IMR-90 (cell line): Measurements from ENCODE around the gene PRKCH. TPM values are rescaled to one million over a fixed set of nuclear protein-coding genes. Genes with fewer than 3 reads are reported as not detected.
A peak's percentile ranks its signal among the peaks of the same experiment; 100 is the strongest.

ENCODE experiments used
- ATAC-seq: fragments of 200-7000 bp; cut with Tn5 transposase; 2 replicates; pipeline ENCODE4 v1.9.1; 2020; ENCODE audit warnings: low read depth, mild to moderate bottlenecking, moderate library complexity
- BruUV-seq: library from RNA; stranded (reverse); fragments of 400-500 nt; replicated peaks from 2 replicates; lab custom pipeline; 2021; lab: Mats Ljungman, UMichigan
- CTCF ChIA-PET: fragments of 300-600 bp; formaldehyde crosslinking; extraction: SDS; loops from one replicate; lab custom pipeline; 2021; ENCODE audit warnings: antibody characterized with exemption; lab: Yijun Ruan, JAX
- POLR2A ChIA-PET: fragments of 300-600 bp; sonication (Branson Sonifier 250); formaldehyde crosslinking; loops from one replicate; lab custom pipeline; 2022; ENCODE audit warnings: antibody characterized with exemption; ENCODE audit not compliant: unreplicated experiment; lab: Charles Lee
- DNase-seq: peaks from one replicate; pipeline ENCODE4 v3.0.0; 2013
- H2AFZ ChIP-seq: replicated peaks from 2 replicates; pipeline ENCODE3; 2013; ENCODE audit warnings: low read length, mild to moderate bottlenecking; ENCODE audit not compliant: poor library complexity
- H2AK5ac ChIP-seq: 2 replicates; pipeline ENCODE4 v1.6.1; 2013; ENCODE audit warnings: low read depth, low read length, inconsistent platforms
- H2AK9ac ChIP-seq: replicated peaks from 2 replicates; pipeline ENCODE3; 2013; ENCODE audit warnings: mild to moderate bottlenecking, low read depth, low read length, moderate library complexity; ENCODE audit not compliant: poor library complexity
- H2BK120ac ChIP-seq: 2 replicates; pipeline ENCODE4 v1.6.1; 2013; ENCODE audit warnings: low read depth, low read length, inconsistent platforms
- H2BK15ac ChIP-seq: 3 replicates; pipeline ENCODE4 v1.6.1; 2013; ENCODE audit warnings: low read depth, low read length, inconsistent platforms
- H2BK20ac ChIP-seq: 2 replicates; pipeline ENCODE4 v1.6.1; 2013; ENCODE audit warnings: low read depth, mild to moderate bottlenecking, inconsistent platforms, low read length, moderate library complexity
- H2BK5ac ChIP-seq: 2 replicates; pipeline ENCODE4 v1.6.1; 2013; ENCODE audit warnings: mild to moderate bottlenecking, low read depth, low read length, inconsistent platforms; ENCODE audit not compliant: poor library complexity, severe bottlenecking
- H3K14ac ChIP-seq: replicated peaks from 2 replicates; pipeline ENCODE4 v1.6.1; 2013; ENCODE audit warnings: low read depth, low read length, inconsistent platforms
- H3K18ac ChIP-seq: 2 replicates; pipeline ENCODE4 v1.6.1; 2013; ENCODE audit warnings: low read depth, low read length, control low read depth
- H3K23ac ChIP-seq: 2 replicates; pipeline ENCODE4 v1.6.1; 2013; ENCODE audit warnings: low read depth, low read length, inconsistent platforms
- H3K27ac ChIP-seq: 2 replicates; pipeline ENCODE4 v1.5.1; 2013; ENCODE audit warnings: mild to moderate bottlenecking, control low read depth, low read length; ENCODE audit not compliant: insufficient read depth
- H3K27me3 ChIP-seq: 2 replicates; pipeline ENCODE4 v1.6.1; 2013; ENCODE audit warnings: low read length; ENCODE audit not compliant: control insufficient read depth, insufficient read depth
- H3K36me3 ChIP-seq: 2 replicates; pipeline ENCODE4 v1.6.1; 2013; ENCODE audit warnings: low read length, mixed read lengths; ENCODE audit not compliant: control insufficient read depth, insufficient read depth
- H3K4ac ChIP-seq: 2 replicates; pipeline ENCODE4 v1.6.1; 2013; ENCODE audit warnings: low read depth, low read length, inconsistent platforms
- H3K4me1 ChIP-seq: 2 replicates; pipeline ENCODE4 v1.6.1; 2013; ENCODE audit warnings: low read length, mixed read lengths; ENCODE audit not compliant: control insufficient read depth, insufficient read depth
- H3K4me2 ChIP-seq: 2 replicates; pipeline ENCODE4 v1.6.1; 2013; ENCODE audit warnings: low read depth, mild to moderate bottlenecking, control low read depth, low read length, moderate library complexity
- H3K4me3 ChIP-seq: 2 replicates; pipeline ENCODE4 v1.5.1; 2013; ENCODE audit warnings: low read depth, mild to moderate bottlenecking, control low read depth, low read length, moderate library complexity; ENCODE audit not compliant: insufficient read depth
- H3K56ac ChIP-seq: 2 replicates; pipeline ENCODE4 v1.6.1; 2013; ENCODE audit warnings: low read length, inconsistent platforms; ENCODE audit not compliant: insufficient read depth; ENCODE audit errors: extremely low read depth
- H3K79me1 ChIP-seq, 2 experiments: 2 replicates each; pipeline ENCODE4 v1.6.1; 2013; ENCODE audit warnings: low read length in 2 of 2, inconsistent platforms in 1 of 2, low read depth in 1 of 2
- H3K9ac ChIP-seq: 2 replicates; pipeline ENCODE4 v1.6.1; 2013; ENCODE audit warnings: low read depth, low read length, control low read depth
- H3K9me1 ChIP-seq: 2 replicates; pipeline ENCODE4 v1.6.1; 2013; ENCODE audit warnings: low read length, inconsistent platforms; ENCODE audit not compliant: insufficient read depth
- H3K9me3 ChIP-seq: 2 replicates; pipeline ENCODE4 v1.6.1; 2013; ENCODE audit warnings: low read length; ENCODE audit not compliant: control insufficient read depth, insufficient read depth
- H4K20me1 ChIP-seq: 2 replicates; pipeline ENCODE4 v1.6.1; 2013; ENCODE audit warnings: low read length, inconsistent platforms; ENCODE audit not compliant: insufficient read depth
- H4K5ac ChIP-seq: 2 replicates; pipeline ENCODE4 v1.6.1; 2013; ENCODE audit warnings: mild to moderate bottlenecking, low read depth, low read length, control low read depth
- H4K8ac ChIP-seq, 2 experiments: 2 replicates each; pipeline ENCODE4 v1.6.1; 2013; ENCODE audit warnings: low read depth in 2 of 2, low read length in 2 of 2, control low read depth in 1 of 2, inconsistent platforms in 1 of 2
- H4K91ac ChIP-seq: 2 replicates; pipeline ENCODE4 v1.6.1; 2013; ENCODE audit warnings: low read depth, low read length, inconsistent platforms; ENCODE audit not compliant: insufficient read depth
- BHLHE40 ChIP-seq: fragments of 150-350 bp; IDR thresholded peaks from 2 replicates; pipeline ENCODE4 v1.6.1; 2016; ENCODE audit warnings: mild to moderate bottlenecking, low read depth, low read length
- CEBPB ChIP-seq: IDR thresholded peaks from 2 replicates; pipeline ENCODE4 v1.6.1; 2012; ENCODE audit warnings: low read depth, low read length, improper control_type of control experiment
- CHD1 ChIP-seq: IDR thresholded peaks from 2 replicates; pipeline ENCODE4 v1.6.1; 2012; ENCODE audit warnings: low read depth, low read length, improper control_type of control experiment
- FOS ChIP-seq: fragments of 150-350 bp; IDR thresholded peaks from 2 replicates; pipeline ENCODE4 v1.6.1; 2016; ENCODE audit warnings: low read depth, low read length
- MAFK ChIP-seq: IDR thresholded peaks from 2 replicates; pipeline ENCODE4 v1.6.1; 2012; ENCODE audit warnings: low read depth, low read length, improper control_type of control experiment
- MAZ ChIP-seq: IDR thresholded peaks from 2 replicates; pipeline ENCODE4 v1.6.1; 2012; ENCODE audit warnings: low read depth, mild to moderate bottlenecking, low read length, improper control_type of control experiment, moderate library complexity, borderline replicate concordance
- NFE2L2 ChIP-seq: fragments of 150-350 bp; IDR thresholded peaks from 2 replicates; pipeline ENCODE4 v1.6.1; 2016; ENCODE audit warnings: low read depth, mild to moderate bottlenecking, low read length
- POLR2A ChIP-seq: IDR thresholded peaks from 2 replicates; pipeline ENCODE4 v1.6.1; 2012; ENCODE audit warnings: mild to moderate bottlenecking, low read depth, low read length
- RAD21 ChIP-seq: IDR thresholded peaks from 2 replicates; pipeline ENCODE4 v1.6.1; 2012; ENCODE audit warnings: low read length, improper control_type of control experiment
- RCOR1 ChIP-seq: IDR thresholded peaks from 2 replicates; pipeline ENCODE4 v1.6.1; 2012; ENCODE audit warnings: mild to moderate bottlenecking, low read length, improper control_type of control experiment; ENCODE audit not compliant: insufficient replicate concordance
- RFX5 ChIP-seq: IDR thresholded peaks from 2 replicates; pipeline ENCODE4 v1.8.0; 2012; ENCODE audit warnings: low read depth, mild to moderate bottlenecking, low read length, moderate library complexity
- WGBS, 2 experiments: methylation state at CpG; one replicate each; pipeline versions ENCODE4 v1.1.5 to v1.1.7; 2013; ENCODE audit warnings: missing lambda C conversion rate in 2 of 2; ENCODE audit not compliant: insufficient read length in 1 of 2; ENCODE audit errors: extremely low coverage in 2 of 2; 5-methylcytosine and 5-hydroxymethylcytosine counted together
- dilution Hi-C: fragments of 300-500 bp; cut with HindIII; formaldehyde crosslinking; loops from one replicate; pipeline ENCODE4 v1.14.3; 2018; ENCODE audit warnings: low sequenced_read_pairs; ENCODE audit not compliant: unreplicated experiment
- in situ Hi-C: fragments of 300-500 bp; cut with MboI; formaldehyde crosslinking; loops from 3 replicates; pipeline ENCODE4 v1.14.3; 2019; ENCODE audit warnings: low sequenced_read_pairs, inconsistent platforms, mixed read lengths
- intact Hi-C: fragments of 100-400 bp; cut with micrococcal nuclease; formaldehyde crosslinking; loops from 2 replicates; pipeline ENCODE4 v1.10.0; 2022
- polyA plus RNA-seq, 3 experiments: library from polyadenylated mRNA; depleted of rRNA; stranded (reverse); fragments of >200 nt; gene quantifications; 2 replicates each; pipeline ENCODE4 v1.2.3, GENCODE V29; 2012; ENCODE audit warnings: low replicate concordance in 1 of 3
- total RNA-seq: library from RNA; depleted of rRNA; stranded (reverse); fragments of >200 nt; gene quantifications from 2 replicates; pipeline ENCODE4 v1.2.3, GENCODE V29; 2012
- TF ChIP-seq, protein P1 (sequence below): fragments of 150-350 bp; IDR thresholded peaks from 2 replicates; pipeline ENCODE4 v1.6.1; 2016; ENCODE audit warnings: low read depth, mild to moderate bottlenecking, low read length, moderate library complexity, borderline replicate concordance
- TF ChIP-seq, protein P2 (sequence below): conservative IDR thresholded peaks from 2 replicates; pipeline ENCODE4 v1.5.1; 2012; ENCODE audit warnings: mild to moderate bottlenecking, low read depth, low read length, improper control_type of control experiment
- TF ChIP-seq, protein P3 (sequence below): fragments of 150-350 bp; IDR thresholded peaks from 2 replicates; pipeline ENCODE4 v1.6.1; 2017; ENCODE audit warnings: mild to moderate bottlenecking, antibody characterized with exemption, low read length, low read depth

PRKCH gene
- total and polyA plus RNA-seq, 2 of the 4 experiments (the other 2 are of a cell fraction), result 1.6 to 2.3 TPM

DNA sequence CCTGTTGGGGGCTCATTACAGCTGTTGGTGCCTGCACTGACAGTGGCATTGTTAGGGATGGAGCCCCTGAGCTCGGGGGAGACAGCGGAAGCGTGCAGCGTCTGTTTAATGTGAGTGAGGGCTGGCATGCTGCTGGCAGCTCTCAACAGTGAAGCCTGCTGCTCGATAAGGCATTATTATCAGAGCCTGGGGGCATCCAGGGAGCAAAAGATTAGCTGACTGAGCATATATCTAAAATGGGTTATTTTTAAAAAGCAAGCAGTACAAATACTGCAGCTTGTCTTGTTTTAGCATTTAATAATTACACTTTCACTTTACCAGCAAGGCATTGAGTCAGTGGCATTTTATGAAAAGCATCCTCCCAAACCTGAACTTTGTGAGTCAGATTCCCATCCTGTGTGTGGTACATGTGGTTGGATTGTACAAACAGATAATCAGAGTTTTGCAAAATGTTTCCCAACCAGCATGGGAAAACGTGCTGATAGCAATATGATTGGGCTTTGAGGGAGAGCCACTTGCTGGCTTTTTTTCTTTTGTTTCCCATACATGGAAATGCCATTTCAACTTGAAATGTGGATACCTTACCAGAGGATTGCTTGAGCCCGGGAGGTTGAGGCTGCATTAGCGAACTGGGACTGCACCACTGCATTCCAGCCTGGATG, 150.8 kb downstream of the PRKCH start:
- Histone ChIP-seq H2AK9ac (peak overlapping the region; percentile 21), H3K27ac (peak overlapping the region; percentile 96), H3K14ac (peak overlapping the region; percentile 65), H3K9me1 (peaks cover 30% of the 10 kb centered on the region), H2BK20ac (peak overlapping the region; percentile 90; the same call in 1 of the 2 replicates), H4K5ac (peak overlapping the region; percentile 88), H3K27me3 (no peaks in the 10 kb centered on the region), H2BK15ac (peak overlapping the region; percentile 97), H2AK5ac (peak overlapping the region; percentile 96), H3K79me1 (peaks cover 2 to 29% of the 10 kb centered on the region in 2 experiments; a peak in 3 of 4 replicates), H3K23ac (peak overlapping the region; percentile 63), H2BK120ac (peak overlapping the region; percentile 96), H4K91ac (peak overlapping the region; percentile 98), H3K4me1 (peaks cover 33% of the 10 kb centered on the region), H3K4me2 (peak overlapping the region; percentile 81), H3K9ac (peak overlapping the region; percentile 83), H3K4me3 (peak overlapping the region; percentile 40), H4K20me1 (no peaks in the 10 kb centered on the region), H3K18ac (peak overlapping the region; percentile 93), H3K4ac (peak overlapping the region; percentile 95), H3K36me3 (no peaks in the 10 kb centered on the region), H3K56ac (peak overlapping the region; percentile 83), H2AFZ (peak overlapping the region; percentile 55), H4K8ac (peak overlapping the region; percentile 81 to 90), H3K9me3 (no peaks in the 10 kb centered on the region), H2BK5ac (peak overlapping the region; percentile 91)
- ChIA-PET CTCF (interaction anchor here (1.4 to 1.5 kb wide), 2 partner anchors 226 to 365 kb away, joined by 3 to 5 read pairs; no protein-coding TSS in a partner anchor), POLR2A (no interaction called here)
- intact Hi-C loops, result loop anchor here (1.0 to 5.0 kb wide), 2 partner anchors 90 to 180 kb away; no protein-coding TSS in a partner anchor
- DNase-seq (peak; percentile 99), ATAC-seq (peak; percentile 63)
- dilution Hi-C loops, result loop anchor here (25.0 kb wide), 1 partner anchor 240 kb away; no protein-coding TSS in a partner anchor
- BruUV-seq, result no TSS peak
- WGBS, 2 experiments, result 5% methylated on average over 4 of the region's 8 CpGs; no CpG with 5 or more reads in 1 of the 2 experiments
- in situ Hi-C loops, result loop anchor here (5.0 kb wide), 1 partner anchor 90 kb away; no protein-coding TSS in a partner anchor
- TF ChIP-seq, protein P1, sequence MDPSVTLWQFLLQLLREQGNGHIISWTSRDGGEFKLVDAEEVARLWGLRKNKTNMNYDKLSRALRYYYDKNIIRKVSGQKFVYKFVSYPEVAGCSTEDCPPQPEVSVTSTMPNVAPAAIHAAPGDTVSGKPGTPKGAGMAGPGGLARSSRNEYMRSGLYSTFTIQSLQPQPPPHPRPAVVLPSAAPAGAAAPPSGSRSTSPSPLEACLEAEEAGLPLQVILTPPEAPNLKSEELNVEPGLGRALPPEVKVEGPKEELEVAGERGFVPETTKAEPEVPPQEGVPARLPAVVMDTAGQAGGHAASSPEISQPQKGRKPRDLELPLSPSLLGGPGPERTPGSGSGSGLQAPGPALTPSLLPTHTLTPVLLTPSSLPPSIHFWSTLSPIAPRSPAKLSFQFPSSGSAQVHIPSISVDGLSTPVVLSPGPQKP, result no peak
- TF ChIP-seq FOS, result peak; percentile 90
- peak; percentile 33; the same call in 1 of the 2 replicates for TF ChIP-seq NFE2L2
- no peak; the same call in 1 of the 2 replicates for TF ChIP-seq CHD1
- peak; percentile 65 for TF ChIP-seq POLR2A
- TF ChIP-seq CEBPB, result peak; percentile 99
- TF ChIP-seq RCOR1, result peak; percentile 92
- TF ChIP-seq RAD21, result peak; percentile 2; the same call in 1 of the 2 replicates
- no peak for TF ChIP-seq RFX5
- peak; percentile 94 for TF ChIP-seq MAFK
- TF ChIP-seq, protein P2, sequence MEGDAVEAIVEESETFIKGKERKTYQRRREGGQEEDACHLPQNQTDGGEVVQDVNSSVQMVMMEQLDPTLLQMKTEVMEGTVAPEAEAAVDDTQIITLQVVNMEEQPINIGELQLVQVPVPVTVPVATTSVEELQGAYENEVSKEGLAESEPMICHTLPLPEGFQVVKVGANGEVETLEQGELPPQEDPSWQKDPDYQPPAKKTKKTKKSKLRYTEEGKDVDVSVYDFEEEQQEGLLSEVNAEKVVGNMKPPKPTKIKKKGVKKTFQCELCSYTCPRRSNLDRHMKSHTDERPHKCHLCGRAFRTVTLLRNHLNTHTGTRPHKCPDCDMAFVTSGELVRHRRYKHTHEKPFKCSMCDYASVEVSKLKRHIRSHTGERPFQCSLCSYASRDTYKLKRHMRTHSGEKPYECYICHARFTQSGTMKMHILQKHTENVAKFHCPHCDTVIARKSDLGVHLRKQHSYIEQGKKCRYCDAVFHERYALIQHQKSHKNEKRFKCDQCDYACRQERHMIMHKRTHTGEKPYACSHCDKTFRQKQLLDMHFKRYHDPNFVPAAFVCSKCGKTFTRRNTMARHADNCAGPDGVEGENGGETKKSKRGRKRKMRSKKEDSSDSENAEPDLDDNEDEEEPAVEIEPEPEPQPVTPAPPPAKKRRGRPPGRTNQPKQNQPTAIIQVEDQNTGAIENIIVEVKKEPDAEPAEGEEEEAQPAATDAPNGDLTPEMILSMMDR, result no peak
- TF ChIP-seq, protein P3, sequence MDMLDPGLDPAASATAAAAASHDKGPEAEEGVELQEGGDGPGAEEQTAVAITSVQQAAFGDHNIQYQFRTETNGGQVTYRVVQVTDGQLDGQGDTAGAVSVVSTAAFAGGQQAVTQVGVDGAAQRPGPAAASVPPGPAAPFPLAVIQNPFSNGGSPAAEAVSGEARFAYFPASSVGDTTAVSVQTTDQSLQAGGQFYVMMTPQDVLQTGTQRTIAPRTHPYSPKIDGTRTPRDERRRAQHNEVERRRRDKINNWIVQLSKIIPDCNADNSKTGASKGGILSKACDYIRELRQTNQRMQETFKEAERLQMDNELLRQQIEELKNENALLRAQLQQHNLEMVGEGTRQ, result no peak
- no peak for TF ChIP-seq MAZ
- TF ChIP-seq BHLHE40, result peak; percentile 99
